Spleen (tissue), 7 donors: Measurements from ENCODE around the gene TCEAL1.

Experiments
- CTCF ChIP-seq, 11 experiments: fragments of 200-600 bp in 7 of 11; fragments of 450-650 bp in 4 of 11; sonication (generic) in 4 of 11; IDR thresholded peaks in 8 of 11; conservative IDR thresholded peaks in 3 of 11; 1 replicate in 7 of 11; 2 replicates in 4 of 11; pipeline versions ENCODE4 v1.4.0 to v1.8.0; 2016 to 2021; ENCODE audit warnings: antibody characterized with exemption in 11 of 11, inconsistent platforms in 4 of 11, mild to moderate bottlenecking in 1 of 11
- POLR2AphosphoS5 ChIP-seq, 3 donors: sonication (generic); formaldehyde crosslinking; IDR thresholded peaks; one replicate each; pipeline ENCODE4 v1.5.1; 2017; ENCODE audit warnings: antibody characterized with exemption in 3 of 3
- donor health status: DM: no; HTN: no; CAD: no; lungs with moderate emphysema.
- donor health status: DM: no; HTN: no; CAD: no.
- donor health status: DM: no; HTN: no; CAD: no.

GRCh38 chrX:103608306-103608963 is 20.3 kb upstream of the TCEAL1 start:
- TF ChIP-seq POLR2AphosphoS5 (IDR thresholded peaks at IDR 0.05) (no peak), CTCF (IDR thresholded peaks at IDR 0.05 in 8 of 11, conservative IDR thresholded peaks at IDR 0.05 in 3 of 11) (no peak)
